SU-DHL-6 (cell line): ENCODE measurements around the gene ANGPTL2.

ENCODE experiments used
- H2AFZ ChIP-seq: fragments of 200-600 bp; sonication (generic); 2 replicates; pipeline ENCODE4 v1.6.1; 2014; ENCODE audit warnings: low read depth, mild to moderate bottlenecking, moderate library complexity, mixed read lengths, antibody characterized with exemption, low read length; ENCODE audit not compliant: severe bottlenecking
- H3F3A ChIP-seq: fragments of 200-600 bp; shearing (Covaris generic); 2 replicates; pipeline ENCODE4 v1.6.0; 2016; ENCODE audit warnings: antibody characterized with exemption, mild to moderate bottlenecking; ENCODE audit not compliant: insufficient read depth
- H3K27ac ChIP-seq: fragments of 200-600 bp; sonication (generic); 2 replicates; pipeline ENCODE4 v1.5.1; 2016; ENCODE audit warnings: low read depth, mild to moderate bottlenecking, low read length, moderate library complexity, mixed read lengths
- H3K27me3 ChIP-seq: fragments of 200-600 bp; sonication (generic), shearing (Covaris generic); 2 replicates; pipeline ENCODE4 v1.6.0; 2014; ENCODE audit warnings: mild to moderate bottlenecking, low read length
- H3K36me3 ChIP-seq: fragments of 200-600 bp; sonication (generic); 2 replicates; pipeline ENCODE4 v1.6.1; 2014; ENCODE audit warnings: mild to moderate bottlenecking, low read length, mixed read lengths
- H3K4me2 ChIP-seq: fragments of 300-600, 200-600 bp; shearing (Covaris generic), sonication (generic); 2 replicates; pipeline ENCODE4 v1.6.0; 2014; ENCODE audit warnings: low read length, low read depth, mild to moderate bottlenecking; ENCODE audit not compliant: poor library complexity, severe bottlenecking
- H3K4me3 ChIP-seq: fragments of 200-600 bp; sonication (generic); 2 replicates; pipeline ENCODE4 v1.5.1; 2014; ENCODE audit warnings: antibody characterized with exemption, low read length, mild to moderate bottlenecking, mixed read lengths; ENCODE audit not compliant: insufficient read depth, poor library complexity, severe bottlenecking
- H3K79me2 ChIP-seq: fragments of 200-600 bp; sonication (generic); 2 replicates; pipeline ENCODE4 v1.6.1; 2014; ENCODE audit warnings: mild to moderate bottlenecking, low read length, moderate library complexity; ENCODE audit not compliant: insufficient read depth
- H3K9ac ChIP-seq: fragments of 200-600 bp; sonication (generic); 2 replicates; pipeline ENCODE4 v1.7.0; 2014; ENCODE audit warnings: mild to moderate bottlenecking, low read length
- H3K9me2 ChIP-seq: fragments of 200-600 bp; sonication (generic); replicated peaks from 2 replicates; pipeline ENCODE4 v1.6.1; 2014; ENCODE audit warnings: low read length; ENCODE audit not compliant: insufficient read depth
- H3K9me3 ChIP-seq: fragments of 200-600 bp; sonication (generic); 2 replicates; pipeline ENCODE4 v1.6.1; 2014; ENCODE audit warnings: low read length, mixed read lengths; ENCODE audit not compliant: insufficient read depth
- H4K20me1 ChIP-seq: fragments of 200-600 bp; sonication (generic); 2 replicates; pipeline ENCODE4 v1.6.1; 2014; ENCODE audit warnings: low read depth, mild to moderate bottlenecking, antibody characterized with exemption, low read length, moderate library complexity, mixed read lengths
- EZH2phosphoT487 ChIP-seq: fragments of 200-600 bp; sonication (generic), shearing (Covaris generic); conservative IDR thresholded peaks from 2 replicates; pipeline ENCODE4 v1.6.1; 2018; ENCODE audit warnings: mild to moderate bottlenecking, antibody characterized with exemption, low read length, moderate library complexity, mixed read lengths
- TF ChIP-seq, protein P1 (sequence below): fragments of 200-600 bp; sonication (generic); IDR thresholded peaks from one replicate; pipeline ENCODE4 v1.5.1; 2017; ENCODE audit warnings: antibody characterized with exemption, mild to moderate bottlenecking, low read length, moderate library complexity; ENCODE audit not compliant: insufficient read depth, poor library complexity, severe bottlenecking

Gene ANGPTL2

GRCh38 chr9:127142931-127143464 lies 20.6 kb upstream of the ANGPTL2 start:
- no peaks in the 10 kb centered on the region for H3K9me3 ChIP-seq
- H3F3A ChIP-seq, result no peaks in the 10 kb centered on the region
- H3K4me3 ChIP-seq, result no peak overlapping the region
- TF ChIP-seq, protein P1, sequence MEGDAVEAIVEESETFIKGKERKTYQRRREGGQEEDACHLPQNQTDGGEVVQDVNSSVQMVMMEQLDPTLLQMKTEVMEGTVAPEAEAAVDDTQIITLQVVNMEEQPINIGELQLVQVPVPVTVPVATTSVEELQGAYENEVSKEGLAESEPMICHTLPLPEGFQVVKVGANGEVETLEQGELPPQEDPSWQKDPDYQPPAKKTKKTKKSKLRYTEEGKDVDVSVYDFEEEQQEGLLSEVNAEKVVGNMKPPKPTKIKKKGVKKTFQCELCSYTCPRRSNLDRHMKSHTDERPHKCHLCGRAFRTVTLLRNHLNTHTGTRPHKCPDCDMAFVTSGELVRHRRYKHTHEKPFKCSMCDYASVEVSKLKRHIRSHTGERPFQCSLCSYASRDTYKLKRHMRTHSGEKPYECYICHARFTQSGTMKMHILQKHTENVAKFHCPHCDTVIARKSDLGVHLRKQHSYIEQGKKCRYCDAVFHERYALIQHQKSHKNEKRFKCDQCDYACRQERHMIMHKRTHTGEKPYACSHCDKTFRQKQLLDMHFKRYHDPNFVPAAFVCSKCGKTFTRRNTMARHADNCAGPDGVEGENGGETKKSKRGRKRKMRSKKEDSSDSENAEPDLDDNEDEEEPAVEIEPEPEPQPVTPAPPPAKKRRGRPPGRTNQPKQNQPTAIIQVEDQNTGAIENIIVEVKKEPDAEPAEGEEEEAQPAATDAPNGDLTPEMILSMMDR, result no peak
- TF ChIP-seq EZH2phosphoT487, result no peak
- H3K4me2 ChIP-seq, result no peak overlapping the region
- H3K27ac ChIP-seq, result no peak overlapping the region
- H4K20me1 ChIP-seq, result no peaks in the 10 kb centered on the region
- H3K36me3 ChIP-seq, result no peaks in the 10 kb centered on the region
- no peak overlapping the region for H2AFZ ChIP-seq
- H3K9me2 ChIP-seq, result no peaks in the 10 kb centered on the region
- H3K27me3 ChIP-seq, result no peaks in the 10 kb centered on the region
- H3K9ac ChIP-seq, result no peak overlapping the region
- H3K79me2 ChIP-seq, result no peaks in the 10 kb centered on the region

GRCh38 chr9:127142291-127142690 lies 19.9 kb upstream of the ANGPTL2 start:
- H2AFZ ChIP-seq, result no peak overlapping the region
- H3K79me2 ChIP-seq, result no peaks in the 10 kb centered on the region
- no peaks in the 10 kb centered on the region for H3K27me3 ChIP-seq
- no peaks in the 10 kb centered on the region for H3F3A ChIP-seq
- no peaks in the 10 kb centered on the region for H4K20me1 ChIP-seq
- no peaks in the 10 kb centered on the region for H3K9me2 ChIP-seq
- H3K9ac ChIP-seq, result no peak overlapping the region
- H3K4me2 ChIP-seq, result no peak overlapping the region
- TF ChIP-seq, protein P1, result no peak
- no peak for TF ChIP-seq EZH2phosphoT487
- H3K9me3 ChIP-seq, result no peaks in the 10 kb centered on the region
- no peaks in the 10 kb centered on the region for H3K36me3 ChIP-seq
- no peak overlapping the region for H3K4me3 ChIP-seq
- no peak overlapping the region for H3K27ac ChIP-seq

GRCh38 chr9:127140842-127141675 lies 18.6 kb upstream of the ANGPTL2 start:
- Histone ChIP-seq H3K4me3 (no peak overlapping the region), H3K27ac (no peak overlapping the region), H3K9ac (no peak overlapping the region), H3K79me2 (no peaks in the 10 kb centered on the region), H3F3A (no peaks in the 10 kb centered on the region), H2AFZ (no peak overlapping the region), H3K36me3 (no peaks in the 10 kb centered on the region), H3K27me3 (no peaks in the 10 kb centered on the region), H4K20me1 (no peaks in the 10 kb centered on the region), H3K9me2 (no peaks in the 10 kb centered on the region), H3K4me2 (no peak overlapping the region), H3K9me3 (no peaks in the 10 kb centered on the region)
- no peak for TF ChIP-seq EZH2phosphoT487
- TF ChIP-seq, protein P1, result no peak
